Anterior cingulate cortex (tissue), 58 donors: Measurements from ENCODE around the gene RESP18.
A peak's percentile ranks its signal among the peaks of the same experiment; 100 is the strongest.
"Not testable (repeated sequence)": the region's sequence is repeated elsewhere in the genome, so short reads cannot be mapped to it uniquely, and the experiment has no call there.

Experiments
- DNase-seq, 58 donors: peaks; one replicate each; lab custom pipeline; 2025; lab: John Stamatoyannopoulos, UW

RESP18 gene

DNA sequence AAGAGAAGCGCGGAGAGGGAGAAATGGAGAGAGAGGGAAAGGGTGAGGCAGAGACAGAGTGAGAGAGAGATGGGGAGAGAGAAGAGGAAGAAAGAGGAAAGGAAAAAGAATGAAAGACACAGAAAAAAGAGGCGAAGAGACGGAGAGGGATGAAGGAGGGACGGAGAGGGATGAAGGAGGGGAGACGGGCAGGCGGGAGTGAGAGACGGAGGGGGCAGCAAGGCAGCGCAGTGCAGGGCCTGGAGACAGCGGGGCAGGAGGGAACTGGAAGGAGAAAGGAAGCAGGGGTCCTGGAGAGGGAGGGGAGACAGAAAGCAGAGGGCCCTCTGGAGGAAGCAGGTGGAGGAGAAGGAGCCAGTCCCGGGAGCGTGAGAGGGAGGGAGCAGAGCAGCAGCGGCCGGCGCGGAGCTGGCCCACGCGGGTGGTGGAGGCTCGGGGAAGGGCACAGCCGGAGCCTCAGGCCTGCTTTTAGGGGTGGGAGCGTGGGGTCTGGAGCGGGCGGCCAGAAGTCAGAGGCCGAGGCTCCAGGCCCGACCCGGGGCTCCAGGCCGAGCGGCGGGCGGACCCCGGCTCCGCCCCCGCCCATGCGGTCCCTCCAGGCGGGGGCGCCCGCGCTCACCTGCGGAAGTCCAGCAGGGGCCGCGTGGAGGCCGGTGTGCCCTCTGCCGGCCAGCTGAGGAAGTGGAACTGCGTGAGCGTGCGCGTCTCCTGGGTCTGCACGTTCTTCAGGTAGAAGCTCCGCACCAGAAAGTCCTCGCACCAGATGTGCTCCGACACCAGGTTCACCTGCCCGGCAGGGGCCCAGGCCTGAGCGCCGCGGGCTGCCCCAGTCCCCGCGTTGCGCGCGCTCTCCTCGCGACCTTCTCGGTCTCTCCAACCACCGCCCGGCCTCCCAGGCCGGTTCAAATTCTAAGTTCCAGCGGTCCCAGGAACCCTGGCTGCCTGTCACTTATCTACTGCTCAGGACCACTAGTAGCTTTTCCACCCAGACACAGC, 37.9 kb downstream of the RESP18 start:
- DNase-seq = peak in 53 of 58 donors; percentile 29 to 84 (median 70)

GRCh38 chr2:219293736-219294231, 38.8 kb downstream of the RESP18 start:
- DNase-seq = no peak

- DNase-seq = no peak
These were observed 39.9 kb downstream of the RESP18 start for GRCh38 chr2:219292616-219293015.

DNA sequence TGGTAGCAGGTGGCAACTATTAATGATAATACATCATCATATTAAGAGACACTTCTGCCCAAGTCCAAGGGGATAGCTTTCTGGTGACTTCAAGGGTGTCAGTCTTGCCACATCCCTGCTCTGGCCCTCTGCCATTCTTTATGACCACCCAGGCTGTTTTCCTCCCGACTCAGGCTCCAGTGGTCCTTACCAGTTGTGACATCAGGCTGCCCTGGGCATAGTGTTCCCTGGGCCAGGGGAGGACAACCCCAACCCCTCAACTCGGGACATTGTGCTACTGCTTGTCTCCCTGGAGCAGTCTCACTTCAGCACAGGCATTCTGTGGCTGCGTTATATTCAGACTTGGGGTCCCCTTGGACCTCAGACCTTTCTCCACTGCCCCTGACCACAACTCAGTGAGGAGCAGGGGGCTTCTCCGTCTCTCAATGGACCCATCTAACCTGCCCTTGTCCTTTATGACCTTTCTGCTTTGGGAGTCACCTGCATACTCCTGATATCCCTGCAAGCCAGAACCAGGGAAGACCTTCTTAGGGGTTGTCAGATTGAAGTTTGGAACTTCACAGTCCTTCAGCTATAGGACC, 40.5 kb downstream of the RESP18 start:
- DNase-seq = no peak

DNA sequence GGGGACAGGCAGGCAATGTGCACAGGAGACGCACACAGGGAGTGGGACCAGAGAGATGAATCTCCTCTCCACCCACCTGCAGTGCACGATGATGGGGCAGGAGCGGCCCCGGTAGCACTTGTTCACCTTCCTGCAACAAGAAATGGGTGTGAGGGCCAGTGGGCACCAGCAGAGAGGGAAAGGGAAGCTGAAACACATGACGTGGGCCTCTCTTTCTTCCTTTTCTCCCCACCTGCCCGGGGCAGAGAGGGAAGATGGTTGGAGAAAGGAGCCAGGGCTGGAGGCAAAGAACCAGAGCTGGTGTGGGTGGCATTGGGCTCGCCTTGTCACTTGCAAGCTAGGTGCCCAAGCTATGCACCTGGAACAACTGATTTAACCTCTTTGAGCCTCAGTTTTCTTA, 41.1 kb downstream of the RESP18 start:
- DNase-seq = no peak

GRCh38 chr2:219290381-219291171, 42.0 kb downstream of the RESP18 start:
- no peak for DNase-seq

DNA sequence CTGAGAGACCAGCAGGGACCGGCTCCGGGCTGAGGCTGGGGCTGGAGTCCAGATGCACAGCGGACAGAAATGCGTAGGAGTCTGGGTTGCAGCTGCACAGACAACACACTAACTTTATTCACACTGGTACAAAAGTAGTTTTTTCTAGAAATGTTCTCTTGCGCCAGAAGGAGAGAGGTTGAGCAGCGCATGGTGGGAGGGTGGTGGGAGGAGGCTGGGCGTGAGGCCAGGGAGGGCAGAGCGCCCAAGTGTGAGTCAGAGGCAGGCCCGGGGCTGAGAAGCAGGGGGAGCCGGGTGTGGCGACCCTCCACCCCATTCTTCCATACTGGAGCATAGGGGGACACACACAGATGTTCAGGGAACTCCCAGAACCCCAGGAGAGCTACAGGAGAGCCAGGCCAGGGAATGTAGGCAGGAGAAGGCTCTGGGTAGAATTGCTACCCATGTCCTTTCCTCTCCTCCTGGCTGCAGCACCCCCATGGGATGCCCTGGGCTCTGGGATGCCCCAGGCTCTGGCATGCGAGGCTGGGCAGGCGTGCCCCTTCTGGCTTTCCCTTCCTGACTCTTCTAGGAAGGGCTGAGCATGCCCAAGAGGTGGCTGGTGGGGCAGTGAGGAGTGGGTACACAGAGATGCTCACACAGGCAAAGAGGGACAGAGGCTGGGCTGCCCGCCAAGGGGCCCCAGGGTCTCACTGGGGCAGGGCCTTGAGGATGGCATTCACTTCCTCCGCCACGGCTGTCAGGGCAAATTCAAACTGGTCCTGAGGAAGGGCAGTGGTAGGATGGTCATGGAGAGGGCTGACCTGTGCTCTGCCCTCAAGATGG, 42.8 kb downstream of the RESP18 start:
- peak in 55 of 58 donors; percentile 27 to 97 (median 80) for DNase-seq

GRCh38 chr2:219289195-219289536, 43.4 kb downstream of the RESP18 start:
- no peak for DNase-seq

DNA sequence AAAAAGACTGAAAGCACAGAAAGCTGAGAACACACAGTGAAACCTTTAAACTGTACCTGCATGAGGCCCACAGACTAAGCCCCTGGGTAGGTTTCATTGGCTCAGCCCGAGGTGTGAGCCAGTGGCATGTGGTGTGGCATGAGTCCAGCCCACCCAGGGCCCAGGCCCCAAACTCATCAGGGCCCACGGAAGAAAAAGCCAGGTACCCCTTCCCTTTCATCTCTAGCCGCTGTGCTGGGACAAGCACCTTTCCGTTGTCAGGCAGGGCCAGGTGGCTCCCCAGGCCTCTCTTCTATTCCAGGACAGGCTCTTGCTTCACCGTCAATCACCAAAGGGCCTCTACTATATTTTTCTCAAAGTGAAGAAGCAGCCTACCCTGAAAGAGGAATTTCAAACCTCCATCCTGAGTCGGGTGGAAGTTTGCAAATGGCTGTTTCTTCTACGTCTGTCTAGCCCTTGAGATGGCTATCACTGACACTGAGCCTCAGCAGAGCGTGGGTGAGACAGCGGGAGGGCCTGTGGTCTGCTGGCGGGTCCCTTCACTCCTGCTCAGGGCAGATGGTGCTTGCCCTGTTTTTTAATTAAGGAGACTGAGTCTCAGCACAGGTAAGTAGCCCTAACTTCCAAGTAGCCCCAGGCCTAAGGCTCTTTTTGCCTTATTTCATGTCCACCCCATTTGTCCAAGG, 44.8 kb downstream of the RESP18 start:
- DNase-seq = no peak

DNA sequence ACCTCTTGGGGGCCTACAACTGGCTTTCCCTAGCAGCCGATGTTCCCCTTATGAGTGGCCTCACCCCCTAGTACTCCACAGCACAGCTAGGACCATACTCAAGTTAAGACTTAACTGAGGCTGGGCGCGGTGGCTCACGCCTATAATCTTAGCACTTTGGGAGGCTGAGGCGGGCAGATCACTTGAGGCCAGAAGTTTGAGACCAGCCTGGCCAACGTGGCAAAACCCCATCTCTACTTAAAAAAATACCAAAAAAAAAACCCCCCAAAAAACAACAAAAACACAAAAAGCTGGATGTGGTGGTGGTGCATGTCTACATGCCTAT, 45.5 kb downstream of the RESP18 start:
- not testable (repeated sequence) for DNase-seq

DNA sequence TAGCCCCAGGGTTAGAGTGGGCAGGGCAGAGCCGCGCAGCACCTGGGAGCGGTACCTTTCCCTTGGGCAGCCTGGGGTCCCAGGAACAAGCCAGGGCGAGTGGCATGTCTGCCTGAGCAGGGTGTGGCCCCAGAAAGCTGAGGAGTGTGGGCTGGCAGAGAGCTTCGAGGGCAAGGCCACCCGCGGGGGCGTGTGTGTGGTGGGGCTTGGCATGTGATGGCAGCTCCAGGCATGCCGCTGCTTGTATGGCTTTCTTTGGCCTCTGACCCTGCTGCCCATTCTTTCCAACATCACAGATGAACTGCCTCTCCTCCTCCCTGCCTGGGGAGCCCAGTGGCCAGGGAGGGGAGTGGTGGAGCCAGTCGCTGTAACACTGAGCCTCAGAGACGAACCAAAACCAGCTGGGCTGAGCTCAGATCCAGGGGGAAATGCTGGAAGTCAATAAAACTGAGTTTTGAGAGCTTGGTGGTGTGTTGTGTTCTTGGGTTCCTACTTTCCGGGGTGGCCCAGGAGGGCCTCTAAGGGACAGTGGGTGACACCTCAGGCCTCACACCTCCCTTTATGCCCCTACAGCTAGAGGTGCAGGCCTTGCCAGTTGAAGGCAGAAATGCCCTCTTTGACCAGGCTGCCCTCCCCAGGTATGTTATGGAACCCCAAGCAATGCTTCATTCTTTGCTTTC, 46.0 kb downstream of the RESP18 start:
- DNase-seq = peak in 24 of 58 donors; percentile 28 to 68 (median 50)

DNA sequence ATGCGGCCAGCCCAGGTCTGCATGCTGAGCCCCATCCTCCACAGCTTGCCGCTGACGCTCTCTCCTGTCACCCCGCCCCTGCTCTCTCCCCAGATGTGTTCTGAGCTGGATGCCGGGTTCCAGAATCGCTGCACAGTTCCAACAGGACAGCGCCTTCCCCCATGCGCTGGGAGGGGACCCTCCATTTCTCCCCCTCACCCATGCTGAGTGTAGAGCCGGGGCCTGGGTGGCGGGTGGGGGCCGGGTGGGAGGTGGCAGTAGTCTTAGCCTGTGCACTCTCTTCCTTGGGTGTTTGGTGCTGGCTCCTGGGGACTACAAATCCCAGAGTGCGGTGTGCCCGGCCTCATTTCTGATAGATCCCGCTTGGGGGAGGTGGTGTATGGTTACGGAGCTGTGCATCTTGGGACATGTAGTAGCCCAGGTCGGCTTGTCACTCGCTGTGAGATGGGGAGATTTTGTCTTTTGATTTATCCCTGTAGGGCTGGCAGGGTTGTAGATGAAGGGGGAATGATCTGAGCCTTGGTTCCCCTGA, 46.6 kb downstream of the RESP18 start:
- DNase-seq = peak in 46 of 58 donors; percentile 27 to 83 (median 62)

- no peak for DNase-seq
These were observed 47.2 kb downstream of the RESP18 start for GRCh38 chr2:219285373-219285735.

DNA sequence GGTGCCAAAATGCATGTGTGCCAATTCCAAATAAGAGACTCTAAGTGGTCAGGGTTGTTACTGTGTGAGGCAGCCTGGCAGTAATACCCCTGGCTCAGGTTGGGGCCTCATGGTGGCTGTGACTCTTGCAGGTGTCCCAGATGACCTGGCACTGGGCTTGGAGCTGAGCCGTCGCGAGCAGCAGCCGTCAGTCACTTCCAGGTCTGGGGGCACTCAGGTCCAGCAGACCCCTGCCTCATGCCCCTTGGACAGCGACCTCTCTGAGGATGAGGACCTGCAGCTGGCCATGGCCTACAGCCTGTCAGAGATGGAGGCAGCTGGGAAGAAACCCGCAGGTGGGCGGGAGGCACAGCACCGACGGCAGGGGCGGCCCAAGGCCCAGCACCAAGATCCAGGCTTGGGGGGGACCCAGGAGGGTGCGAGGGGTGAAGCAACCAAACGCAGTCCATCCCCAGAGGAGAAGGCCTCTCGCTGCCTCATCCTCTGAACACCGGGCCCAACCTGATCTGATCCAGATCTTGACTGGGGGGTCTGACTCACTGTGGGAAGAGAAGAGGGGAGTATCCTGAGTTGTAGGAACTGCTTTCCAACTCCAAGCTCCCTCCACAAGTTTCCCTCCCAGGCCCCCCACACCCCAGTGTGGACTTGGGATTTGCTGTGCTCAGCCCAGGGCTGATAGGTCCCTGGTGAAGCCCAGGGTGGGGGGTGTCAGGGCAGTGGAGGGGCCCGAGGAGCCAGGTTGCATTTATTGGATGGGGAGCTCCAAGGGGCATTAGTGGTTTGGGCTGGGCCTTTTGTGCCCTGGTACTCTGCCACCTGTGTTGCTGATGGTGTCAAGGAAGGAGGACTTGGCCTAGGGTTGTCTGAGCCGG, 47.8 kb downstream of the RESP18 start:
- DNase-seq = no peak

DNA sequence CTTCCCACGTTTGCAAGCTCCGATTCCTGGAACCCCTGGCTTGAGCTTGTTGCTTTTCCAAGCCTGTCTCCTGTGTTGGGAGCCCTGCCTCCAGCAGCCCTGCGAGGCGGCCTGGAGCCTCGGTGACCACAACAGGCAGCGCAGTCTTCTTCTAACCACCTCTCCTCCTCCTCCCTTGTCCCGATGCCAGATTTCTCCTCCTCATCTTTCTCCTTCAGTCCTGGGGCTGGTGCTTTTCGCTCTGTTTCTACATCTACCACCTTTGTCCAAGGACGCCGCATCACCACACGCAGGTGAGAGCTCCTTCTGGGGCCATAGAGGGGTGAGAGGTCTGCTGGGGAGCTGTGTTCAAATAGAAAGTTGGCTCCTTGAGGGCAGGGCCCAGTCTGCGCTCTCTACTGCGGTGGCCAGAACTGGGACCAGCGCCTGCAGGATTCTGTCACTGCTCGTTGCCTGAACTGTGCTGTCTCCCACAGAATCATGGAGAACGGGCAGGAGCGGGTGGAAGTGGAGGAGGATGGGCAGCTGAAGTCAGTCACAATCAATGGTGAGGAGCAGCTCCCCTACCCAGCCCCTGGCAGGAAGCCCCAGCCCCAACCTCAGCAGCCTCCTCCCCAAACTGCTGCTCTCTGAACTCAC, 49.5 kb downstream of the RESP18 start:
- peak in 8 of 58 donors; percentile 19 to 60 (median 44) for DNase-seq

GRCh38 chr2:219282375-219282774, 50.2 kb downstream of the RESP18 start:
- peak in 26 of 58 donors; percentile 16 to 80 (median 42) for DNase-seq

- DNase-seq = peak in 2 of 58 donors; percentile 15 to 31
These were observed 51.0 kb downstream of the RESP18 start for GRCh38 chr2:219281588-219281987.
